K562 (cell line): ENCODE measurements around the gene HPCAL1. TPM values are rescaled to one million over a fixed set of nuclear protein-coding genes. Genes with fewer than 3 reads are reported as not detected.
A peak's percentile ranks its signal among the peaks of the same experiment; 100 is the strongest.

Source experiments
- ATF1 ChIP-seq, 2 experiments: fragments of 450-650 bp in 1 of 2; IDR thresholded peaks; 2 replicates each; pipeline ENCODE4 v1.6.1; 2016; ENCODE audit warnings: missing compliant biosample characterization in 1 of 2, missing genetic modification characterization in 1 of 2
- BRCA1 ChIP-seq, 2 experiments: fragments of 450-650 bp in 1 of 2; sonication (generic) in 1 of 2; formaldehyde crosslinking in 1 of 2; IDR thresholded peaks; 2 replicates each; pipeline versions ENCODE4 v1.5.0 to v1.6.1; 2017 to 2020; ENCODE audit warnings: mild to moderate bottlenecking in 1 of 2, missing genetic modification reagents in 1 of 2
- CHD2 ChIP-seq: IDR thresholded peaks from 2 replicates; pipeline ENCODE4 v1.6.1; 2011; ENCODE audit warnings: low read depth, low read length
- CREB3 ChIP-seq: fragments of 450-650 bp; conservative IDR thresholded peaks from 2 replicates; pipeline ENCODE4 v1.6.1; 2016; ENCODE audit warnings: missing genetic modification characterization, low read depth, mild to moderate bottlenecking, missing compliant biosample characterization, moderate library complexity
- FOXA3 ChIP-seq, 2 experiments: fragments of 450-650 bp in 1 of 2; sonication (generic) in 1 of 2; formaldehyde crosslinking; IDR thresholded peaks in 1 of 2; conservative IDR thresholded peaks in 1 of 2; 2 replicates each; pipeline versions ENCODE4 v1.4.0 to v1.8.0; 2020 to 2022; ENCODE audit warnings: mild to moderate bottlenecking in 2 of 2, missing genetic modification reagents in 1 of 2
- L3MBTL2 ChIP-seq: fragments of 450-650 bp; IDR thresholded peaks from 2 replicates; pipeline ENCODE4 v1.6.1; 2016; ENCODE audit warnings: mild to moderate bottlenecking, moderate library complexity
- MAFF ChIP-seq: IDR thresholded peaks from 2 replicates; pipeline ENCODE4 v1.6.1; 2012; ENCODE audit warnings: low read length, improper control_type of control experiment
- MAFG ChIP-seq: fragments of 450-650 bp; conservative IDR thresholded peaks from 2 replicates; pipeline ENCODE4 v1.6.1; 2016; ENCODE audit warnings: missing genetic modification characterization, missing compliant biosample characterization
- MAZ ChIP-seq, 2 experiments: fragments of 450-650 bp in 1 of 2; sonication (generic) in 1 of 2; formaldehyde crosslinking; IDR thresholded peaks in 1 of 2; conservative IDR thresholded peaks in 1 of 2; 2 replicates each; pipeline versions ENCODE4 v1.4.0 to v1.5.0; 2020; ENCODE audit warnings: mild to moderate bottlenecking in 1 of 2, missing genetic modification reagents in 1 of 2
- MTA2 ChIP-seq: fragments of 450-650 bp; IDR thresholded peaks from 2 replicates; pipeline ENCODE4 v1.6.1; 2016; ENCODE audit warnings: low read depth
- NFE2 ChIP-seq: IDR thresholded peaks from 2 replicates; pipeline ENCODE4 v1.6.1; 2014; ENCODE audit warnings: antibody characterized with exemption, low read depth
- NRF1 ChIP-seq, 2 experiments: fragments of 450-650 bp; IDR thresholded peaks in 1 of 2; conservative IDR thresholded peaks in 1 of 2; 2 replicates each; pipeline ENCODE4 v1.6.1; 2014; ENCODE audit warnings: mild to moderate bottlenecking in 2 of 2
- RCOR1 ChIP-seq, 2 experiments: IDR thresholded peaks; 2 replicates each; pipeline ENCODE4 v1.6.1; 2012; ENCODE audit warnings: low read depth in 2 of 2, low read length in 2 of 2, borderline replicate concordance in 1 of 2, improper control_type of control experiment in 1 of 2
- RREB1 ChIP-seq: fragments of 250-450 bp; sonication (Bioruptor Pico); IDR thresholded peaks from 2 replicates; pipeline ENCODE4 v1.4.0; 2020
- TEAD1 ChIP-seq, 2 experiments: fragments of 450-650 bp in 1 of 2; sonication (generic) in 1 of 2; formaldehyde crosslinking; IDR thresholded peaks; 2 replicates each; pipeline versions ENCODE4 v1.4.0 to v1.8.0; 2020 to 2022; ENCODE audit warnings: mild to moderate bottlenecking in 2 of 2, missing genetic modification reagents in 1 of 2
- ZFX ChIP-seq: sonication (generic); formaldehyde crosslinking; IDR thresholded peaks from 2 replicates; pipeline ENCODE4 v1.8.0; 2022; ENCODE audit warnings: mild to moderate bottlenecking, missing genetic modification reagents, moderate library complexity
- ZNF316 ChIP-seq: fragments of 450-650 bp; IDR thresholded peaks from 2 replicates; pipeline ENCODE4 v1.6.1; 2016
- ZNF444 ChIP-seq: fragments of 250-450 bp; sonication (Bioruptor Pico); IDR thresholded peaks from 2 replicates; pipeline ENCODE4 v1.4.0; 2020; ENCODE audit warnings: mild to moderate bottlenecking, moderate library complexity
- ZNF589 ChIP-seq: fragments of 200-800 bp; sonication (Bioruptor generic); IDR thresholded peaks from 2 replicates; pipeline ENCODE4 v1.6.1; 2016; ENCODE audit warnings: low read depth, missing genetic modification characterization, missing compliant biosample characterization
- polyA plus RNA-seq, 8 experiments: library from polyadenylated mRNA; depleted of rRNA in 4 of 8; stranded (reverse) in 5 of 8; unstranded in 3 of 8; fragments of >200 nt; fragmentation: Nextera tagmentation in 2 of 8; fragmentation: Illumina TruSeq in 1 of 8; extraction: Ambion mirVana in 2 of 8; extraction: Trizol in 1 of 8; gene quantifications; 2 replicates each; pipeline versions ENCODE4 v1.2.1 to v1.2.3, GENCODE V29; 2011 to 2014; ENCODE audit warnings: inconsistent platforms in 1 of 8, missing spikeins in 1 of 8
- total RNA-seq, 7 experiments: library from RNA; depleted of rRNA in 6 of 7; stranded (reverse); fragments of >200 nt in 6 of 7; fragmentation: Illumina TruSeq in 2 of 7; extraction: Trizol in 2 of 7; gene quantifications; 2 replicates each; pipeline versions ENCODE4 v1.2.1 to v1.2.3, GENCODE V29; 2011 to 2021; ENCODE audit warnings: low replicate concordance in 1 of 7
- TF ChIP-seq, protein P1 (sequence below), 2 experiments: fragments of 450-650 bp; IDR thresholded peaks; 2 replicates each; pipeline ENCODE4 v1.6.1; 2016

The HPCAL1 gene
- total and polyA plus RNA-seq, 9 of the 15 experiments (the other 6 are each of a cell fraction or from before 2014, with no cell fraction given), result 2.7 to 65.5 (median 23.9) TPM

- TF ChIP-seq TEAD1 (CRISPR knock-in tag; IDR thresholded peaks at IDR 0.05) (0 out of 4 replicates have a peak, but pooled peaks of 1 of the 2 experiments have one; percentile 9), MAFG (tag) (peak; percentile 74), MAZ (CRISPR knock-in tag; conservative IDR thresholded peaks at IDR 0.05 in 1 of 2, IDR thresholded peaks at IDR 0.05 in 1 of 2) (peak in 1 of 2 experiments; percentile 32; a peak in 1 of 4 replicates), MAFF (peak; percentile 15), ZNF589 (CRISPR knock-in tag) (peak; percentile 8; the same call in 1 of the 2 replicates), NFE2 (peak; percentile 31; the same call in 1 of the 2 replicates), ZNF316 (peak; percentile 86), NRF1 (conservative IDR thresholded peaks at IDR 0.05 in 1 of 2, IDR thresholded peaks at IDR 0.05 in 1 of 2) (peak; percentile 35 to 52; a peak in 2 of 4 replicates), BRCA1 (IDR thresholded peaks at IDR 0.05) (no peak), BRCA1 (CRISPR knock-in tag; IDR thresholded peaks at IDR 0.05) (no peak), ZFX (peak; percentile 86; the same call in 1 of the 2 replicates), CHD2 (peak; percentile 32; the same call in 1 of the 2 replicates), RCOR1 (IDR thresholded peaks at IDR 0.05; ENCODE audit: borderline replicate concordance in 1 of 2, low read depth in 2 of 2, low read length in 2 of 2) (no peak), RREB1 (peak; percentile 73), ZNF444 (no peak), FOXA3 (CRISPR knock-in tag; conservative IDR thresholded peaks at IDR 0.05 in 1 of 2, IDR thresholded peaks at IDR 0.05 in 1 of 2) (peak; percentile 17 to 51; a peak in 2 of 4 replicates), MTA2 (no peak), L3MBTL2 (no peak), CREB3 (tag) (0 out of 2 replicates have a peak, but pooled peaks have one; percentile 20), ATF1 (CRISPR knock-in tag; IDR thresholded peaks at IDR 0.05) (no peak), ATF1 (tag; IDR thresholded peaks at IDR 0.05) (0 out of 2 replicates have a peak, but pooled peaks have one; percentile 20)
- TF ChIP-seq, protein P1, sequence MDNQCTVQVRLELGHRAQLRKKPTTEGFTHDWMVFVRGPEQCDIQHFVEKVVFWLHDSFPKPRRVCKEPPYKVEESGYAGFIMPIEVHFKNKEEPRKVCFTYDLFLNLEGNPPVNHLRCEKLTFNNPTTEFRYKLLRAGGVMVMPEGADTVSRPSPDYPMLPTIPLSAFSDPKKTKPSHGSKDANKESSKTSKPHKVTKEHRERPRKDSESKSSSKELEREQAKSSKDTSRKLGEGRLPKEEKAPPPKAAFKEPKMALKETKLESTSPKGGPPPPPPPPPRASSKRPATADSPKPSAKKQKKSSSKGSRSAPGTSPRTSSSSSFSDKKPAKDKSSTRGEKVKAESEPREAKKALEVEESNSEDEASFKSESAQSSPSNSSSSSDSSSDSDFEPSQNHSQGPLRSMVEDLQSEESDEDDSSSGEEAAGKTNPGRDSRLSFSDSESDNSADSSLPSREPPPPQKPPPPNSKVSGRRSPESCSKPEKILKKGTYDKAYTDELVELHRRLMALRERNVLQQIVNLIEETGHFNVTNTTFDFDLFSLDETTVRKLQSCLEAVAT (IDR thresholded peaks at IDR 0.05), result peak in 1 of 2 experiments; percentile 45; a peak in 2 of 4 replicates
These were observed 144.7 kb downstream of the HPCAL1 start (continued) for GRCh38 chr2:10447300-10447894.
